ENCODE results near the gene TTC23. TPM values are rescaled to one million over a fixed set of nuclear protein-coding genes. Genes with fewer than 3 reads are reported as not detected.
"Not testable (repeated sequence)": the region's sequence is repeated elsewhere in the genome, so short reads cannot be mapped to it uniquely, and the experiment has no call there.

The TTC23 gene
- polyA plus RNA-seq, 12 donors: 16.0 to 27.9 (median 20.8) TPM; not detected in 1

DNA sequence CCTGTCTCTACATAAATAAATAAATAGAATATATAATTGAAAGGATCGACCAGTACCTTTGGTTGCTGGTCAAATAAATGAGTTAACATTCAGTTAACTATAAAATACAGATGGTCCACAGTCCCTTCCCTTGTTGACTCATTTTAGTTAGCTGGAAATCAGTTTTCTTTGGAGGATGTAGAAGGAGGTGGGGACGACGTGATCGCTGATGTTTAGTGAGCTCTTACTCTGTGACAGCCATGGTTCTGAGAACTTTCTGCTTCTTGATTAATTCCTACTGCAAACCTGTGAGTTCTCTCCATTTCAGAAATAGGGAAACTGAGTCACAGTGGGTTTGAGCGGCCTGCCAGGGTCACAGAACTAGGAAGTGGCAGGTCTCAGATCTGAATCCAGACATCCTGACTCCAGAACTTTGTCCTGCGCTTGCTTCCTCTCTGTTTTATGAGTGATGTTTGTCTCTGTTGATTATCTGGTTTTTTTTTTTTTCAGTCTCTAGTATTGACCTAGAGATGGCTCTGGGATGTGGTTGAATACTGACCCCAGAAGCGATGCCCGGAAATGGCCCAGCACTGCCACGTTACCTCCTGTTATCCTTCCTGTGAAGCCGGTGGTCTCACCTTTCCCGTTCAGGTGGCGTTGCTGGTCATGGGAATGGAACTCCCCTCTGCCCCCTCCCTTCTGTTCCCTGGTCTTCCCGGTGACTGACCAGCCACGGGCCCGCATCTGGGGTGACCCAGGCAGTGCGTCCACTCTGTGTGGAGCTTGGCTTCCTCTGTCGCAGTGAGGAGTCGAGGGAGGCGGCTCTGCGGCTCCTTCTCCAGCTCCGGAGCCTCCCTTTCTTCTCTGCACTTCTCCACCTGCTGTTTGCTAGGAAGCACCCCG, 126.3 kb downstream of the TTC23 start:
- DNase-seq: no peak

DNA sequence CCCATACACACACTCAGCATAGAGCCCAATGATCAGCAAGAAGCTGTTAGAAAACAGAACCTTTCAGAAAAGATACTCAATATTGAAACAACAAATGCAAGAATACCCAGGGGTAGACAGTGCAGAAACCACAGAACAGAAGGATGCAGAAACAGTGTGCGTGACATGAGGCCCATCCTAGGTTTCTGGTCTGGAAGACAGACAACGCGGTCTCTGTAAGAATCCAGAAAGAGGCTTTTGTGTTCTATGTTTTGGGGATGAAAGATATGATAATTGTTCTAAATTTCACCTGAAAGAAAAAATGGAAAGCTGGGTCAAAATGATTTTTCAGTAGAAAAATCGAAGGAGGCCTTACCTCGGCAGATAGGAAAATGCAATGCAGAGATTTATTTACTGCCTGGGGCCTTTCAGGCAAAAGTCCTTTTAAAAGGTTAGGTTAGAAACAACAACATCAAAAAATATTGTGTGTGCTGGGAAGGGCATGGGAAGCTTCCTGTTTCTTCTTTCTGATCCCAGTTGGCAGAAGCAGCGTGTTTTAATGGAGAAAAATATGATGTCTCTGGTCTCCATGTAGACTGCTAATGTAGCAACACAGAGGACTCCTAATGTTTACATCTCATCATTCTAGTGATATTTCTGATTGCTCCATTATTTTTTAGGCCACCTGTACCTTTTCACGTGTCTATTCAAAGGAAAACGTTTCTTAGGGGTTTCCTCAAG, 127.5 kb downstream of the TTC23 start:
- no peak for DNase-seq

DNA sequence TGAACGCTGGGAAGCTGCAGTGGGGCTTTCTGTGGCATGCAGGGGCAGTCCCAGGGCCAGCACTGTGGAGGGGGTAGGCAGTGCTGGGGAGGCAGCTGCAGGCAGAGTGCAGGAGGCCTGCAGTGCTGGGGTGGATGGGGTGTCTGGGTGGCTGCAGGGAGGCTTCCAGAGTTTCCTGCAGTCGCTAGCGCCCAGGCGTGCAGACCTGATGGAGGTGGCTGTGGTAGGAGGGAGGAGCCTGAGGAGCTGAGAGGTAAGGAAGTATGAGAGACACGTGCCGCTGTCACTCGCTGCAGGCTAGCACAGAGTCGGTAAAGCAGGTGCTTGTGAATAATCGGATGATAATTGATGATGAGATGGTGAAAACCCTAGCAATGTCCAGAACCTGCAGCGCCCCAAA, 128.2 kb downstream of the TTC23 start:
- DNase-seq: no peak

DNA sequence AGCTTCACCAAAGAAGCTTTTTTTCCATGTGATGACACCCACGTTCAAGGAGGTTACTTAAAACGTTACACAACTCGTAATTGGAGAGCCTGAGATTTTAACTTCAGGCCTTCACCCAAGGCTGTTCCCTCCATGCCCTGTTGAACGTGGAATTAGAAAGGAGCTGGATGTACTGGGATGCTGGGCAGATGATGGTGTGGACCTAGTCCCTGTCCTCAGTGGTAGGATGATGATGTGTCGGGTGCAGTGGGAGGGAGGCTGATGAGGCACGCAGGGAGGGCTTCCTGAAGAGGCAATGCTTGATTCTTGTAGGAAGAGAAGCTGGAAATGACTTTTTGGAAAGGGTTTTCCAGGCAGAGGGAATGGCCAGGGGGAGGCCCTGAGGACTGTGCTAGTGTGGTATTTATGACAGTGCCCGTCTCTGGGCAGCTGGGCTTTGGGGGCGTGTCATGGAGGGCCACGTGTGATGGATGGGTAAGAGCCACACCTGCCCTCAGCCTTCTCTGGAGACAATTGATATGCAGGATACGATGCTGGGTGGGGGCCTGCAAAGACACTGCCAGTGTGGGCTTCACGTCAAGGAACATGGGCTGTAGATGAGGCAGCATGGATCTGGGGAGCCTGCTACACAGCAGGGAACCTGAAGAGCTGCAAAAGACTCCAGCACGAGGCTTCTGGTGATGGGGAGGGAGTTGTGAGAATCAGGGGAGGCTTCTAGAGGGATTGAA, 129.2 kb downstream of the TTC23 start:
- no peak for DNase-seq

DNA sequence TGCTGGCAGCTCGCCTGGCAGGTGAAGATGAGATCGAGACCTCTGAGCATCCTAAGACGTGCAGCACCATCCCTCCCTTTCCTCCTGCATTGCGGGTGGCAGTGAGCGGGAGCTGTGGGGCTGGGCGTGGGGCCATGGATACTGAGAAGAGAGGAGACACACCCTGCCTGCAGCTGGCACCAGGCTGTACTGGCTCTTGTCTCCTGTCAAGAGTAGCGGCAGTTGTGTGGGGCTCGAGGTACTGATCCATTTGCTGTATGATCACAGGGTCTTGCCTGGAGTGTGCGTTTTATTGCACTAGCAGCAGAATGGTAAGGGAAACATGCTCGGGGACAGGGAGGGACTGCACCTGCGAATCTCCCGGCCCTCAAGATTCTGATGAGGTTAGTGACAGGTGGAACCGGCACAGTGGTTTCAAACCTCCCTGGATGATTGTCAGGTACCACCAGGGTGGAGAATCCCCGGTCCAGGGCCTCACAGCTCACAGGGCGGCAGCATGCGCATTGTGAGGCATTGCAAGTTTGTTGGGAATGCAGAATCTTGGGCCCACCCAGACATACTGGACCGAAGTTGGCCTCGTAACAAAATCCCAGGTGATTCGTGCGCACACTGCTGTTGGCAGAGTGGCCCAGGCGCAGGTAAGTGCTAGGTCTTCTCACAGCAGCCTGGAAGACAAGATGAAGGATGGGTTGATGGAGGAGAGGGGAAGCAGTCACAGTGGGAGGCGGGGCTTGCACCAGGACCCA, 130.4 kb downstream of the TTC23 start:
- DNase-seq: no peak

DNA sequence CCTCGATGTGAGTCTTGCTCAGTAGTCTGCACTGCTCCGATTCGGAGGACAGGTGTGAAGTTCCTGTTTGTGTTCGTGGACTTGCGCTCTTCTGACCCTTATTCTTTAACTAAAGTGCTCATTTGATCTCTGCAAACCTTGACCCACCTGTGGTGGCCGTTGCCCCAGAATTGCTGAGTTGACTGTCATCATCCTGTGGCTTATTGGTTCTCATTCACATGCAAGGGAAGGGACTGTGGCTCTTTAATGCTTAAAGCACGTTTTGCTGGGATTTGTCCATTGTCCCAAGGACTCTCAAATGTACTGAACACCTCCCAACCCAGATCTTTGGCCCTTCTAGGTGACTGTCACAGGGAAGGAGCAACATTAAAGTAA, 131.1 kb downstream of the TTC23 start:
- no peak for DNase-seq

DNA sequence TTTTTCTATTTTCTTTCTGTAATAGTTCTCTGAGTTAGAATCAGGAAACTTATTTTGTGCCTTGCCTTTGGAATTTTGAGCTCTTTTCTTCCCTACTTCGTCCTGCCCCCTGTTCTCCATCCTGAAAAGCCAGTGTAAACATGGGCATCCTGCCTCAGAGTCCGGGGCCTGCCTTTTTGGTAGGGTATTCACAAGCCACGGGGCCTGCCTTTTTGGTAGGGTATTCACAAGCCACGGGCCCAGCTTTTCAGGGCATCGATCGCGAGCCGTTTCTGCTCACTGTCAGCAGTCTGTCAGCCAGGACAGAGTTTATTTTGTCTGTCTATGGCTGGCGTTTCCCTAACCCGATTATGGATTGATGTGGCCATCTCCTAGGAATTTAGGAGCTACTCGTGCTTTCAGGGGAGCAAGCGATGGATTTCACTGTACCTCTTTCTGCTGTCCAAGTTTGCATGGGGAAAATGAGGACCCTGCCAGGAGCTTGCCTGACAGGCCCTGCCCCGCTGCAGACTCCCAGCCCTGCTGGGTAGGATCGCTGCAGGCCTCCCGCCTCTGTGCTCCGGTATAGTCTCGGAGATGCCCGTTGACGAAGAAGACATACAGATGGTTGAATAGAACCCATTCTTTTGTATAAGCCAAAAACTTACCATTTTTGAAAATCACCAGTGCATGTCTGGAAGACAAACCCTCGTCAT, 131.7 kb downstream of the TTC23 start:
- DNase-seq: no peak

DNA sequence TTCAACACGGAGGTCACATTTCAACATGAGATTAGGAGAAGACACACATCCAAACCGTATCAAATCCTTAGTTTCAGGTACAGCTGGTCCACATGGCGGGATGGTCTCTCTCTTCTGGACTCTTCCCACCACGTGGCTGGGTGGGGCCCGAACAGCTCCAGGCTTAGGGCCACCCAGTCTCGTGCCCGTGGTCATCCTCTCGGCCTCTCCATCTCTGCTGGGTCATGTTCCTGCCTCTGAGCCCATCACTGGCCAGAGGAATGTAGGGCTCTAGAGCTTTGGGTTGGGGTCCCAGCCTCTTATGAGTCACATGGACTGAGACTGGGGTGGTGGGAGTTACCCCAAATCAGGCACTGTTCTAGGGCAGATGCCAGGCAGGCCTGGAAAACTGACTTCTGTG, 132.3 kb downstream of the TTC23 start:
- DNase-seq: no peak

DNA sequence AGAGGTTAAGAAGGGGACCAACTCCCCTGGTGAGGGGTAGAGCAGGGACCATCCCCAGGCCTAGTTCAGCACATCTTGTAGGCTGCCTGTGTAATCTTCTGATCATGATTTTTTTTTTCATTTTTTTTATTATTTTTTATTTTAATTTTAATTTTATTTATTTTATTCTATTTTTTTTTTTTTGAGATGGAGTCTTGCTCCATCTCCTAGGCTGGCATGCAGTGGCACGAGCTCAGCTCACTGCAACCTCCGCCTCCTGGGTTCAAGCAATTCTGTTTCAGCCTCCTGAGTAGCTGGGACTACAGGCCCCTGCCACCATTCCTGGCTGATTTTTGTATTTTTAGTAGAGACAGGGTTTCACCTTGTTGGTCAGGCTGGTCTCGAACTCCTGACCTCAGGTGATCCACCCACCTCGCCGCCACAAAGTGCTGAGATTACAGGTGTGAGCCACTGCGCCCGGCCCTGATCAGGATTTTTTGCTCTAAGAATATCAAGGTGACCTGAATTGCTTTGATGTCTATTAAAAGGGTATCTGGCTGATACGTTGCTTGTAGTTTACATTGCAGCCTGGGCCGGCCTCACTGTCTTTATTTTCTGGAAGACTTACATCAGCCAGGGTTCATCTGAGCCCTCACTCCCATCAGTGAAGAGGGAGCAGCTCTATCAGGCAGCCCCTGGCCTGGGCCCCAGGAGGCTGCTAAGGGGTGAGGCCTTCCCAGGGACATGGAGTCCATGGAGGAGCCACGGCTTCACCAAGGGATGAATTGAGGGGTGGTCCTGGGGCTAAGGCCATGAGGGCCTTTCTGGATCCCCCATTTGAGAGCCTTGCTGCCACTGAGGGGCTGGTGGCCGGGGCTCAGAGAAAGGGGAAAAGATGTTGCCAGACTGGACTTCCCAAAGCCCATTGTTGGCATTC, 133.8 kb downstream of the TTC23 start:
- no peak for DNase-seq

DNA sequence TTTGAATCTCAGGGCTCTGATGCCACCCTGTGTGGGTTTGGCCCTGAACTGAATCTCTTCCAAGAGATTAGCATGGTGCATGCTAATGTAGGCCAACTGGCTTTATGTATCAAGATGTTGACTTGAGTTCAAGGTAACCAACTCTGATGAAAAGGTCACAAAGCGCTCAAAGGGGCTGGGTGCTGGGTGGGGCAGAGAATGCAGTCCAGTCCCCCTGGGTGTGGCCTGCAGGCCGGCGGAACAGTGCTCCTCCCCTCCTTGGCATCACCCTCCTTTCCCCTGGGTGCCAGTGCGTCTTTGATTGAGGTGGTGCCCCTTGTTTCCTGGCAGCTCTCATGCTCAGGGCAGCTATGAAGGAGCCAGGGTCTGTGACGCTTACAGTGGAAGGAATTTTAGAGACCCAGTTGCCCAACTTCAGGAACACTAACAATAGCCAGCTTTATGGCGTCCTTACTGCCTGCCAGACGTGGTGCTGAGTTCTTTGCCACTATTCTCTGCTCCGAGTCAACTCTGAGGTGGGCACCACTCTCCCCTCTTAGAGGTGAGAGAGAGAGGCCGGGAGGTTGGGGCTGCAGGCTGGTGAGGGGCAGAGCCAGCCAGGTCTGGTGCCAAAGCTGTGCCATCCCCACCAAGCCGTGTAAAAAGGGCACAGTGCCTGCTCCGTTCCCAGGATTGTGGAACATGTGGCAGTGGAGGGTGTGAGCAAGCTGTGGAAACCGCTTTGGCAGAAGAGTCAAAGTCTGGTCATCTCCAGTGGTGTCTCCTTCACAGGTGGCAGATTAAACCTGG, 134.7 kb downstream of the TTC23 start:
- DNase-seq: no peak

DNA sequence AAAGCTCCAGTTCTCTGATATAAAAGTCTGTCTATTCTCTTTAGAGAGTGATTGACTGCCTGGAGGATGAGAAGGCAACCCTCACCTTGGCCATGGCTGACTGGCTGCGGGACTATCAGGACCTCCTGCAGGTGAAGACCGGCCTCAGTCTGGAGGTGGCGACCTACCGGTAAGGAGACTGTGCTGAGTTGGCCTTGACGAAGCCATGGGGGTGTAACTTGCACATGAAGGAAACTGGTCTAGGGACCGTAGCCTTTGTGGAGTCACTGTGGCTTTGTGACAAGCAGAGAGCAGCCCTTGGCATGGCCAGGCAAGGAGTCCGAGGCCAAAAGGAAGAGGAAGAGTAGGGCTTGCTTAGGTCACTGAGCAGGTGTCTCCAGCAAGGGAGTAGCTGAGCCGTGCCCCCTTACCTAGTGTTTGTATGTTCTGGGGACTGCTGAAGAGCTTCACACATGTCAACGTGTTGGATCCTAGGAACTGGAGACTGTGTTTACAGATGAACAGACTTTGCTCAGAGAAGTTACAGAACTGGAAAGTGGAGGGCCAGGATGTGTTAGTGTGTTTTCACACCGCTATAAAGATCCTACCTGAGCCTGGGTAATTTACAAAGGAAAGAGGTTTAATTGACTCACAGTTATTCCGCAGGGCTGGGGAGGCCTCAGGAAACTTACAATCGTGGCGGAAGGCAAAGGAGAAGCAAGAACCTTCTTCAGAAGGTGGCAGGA, 135.7 kb downstream of the TTC23 start:
- no peak for DNase-seq

DNA sequence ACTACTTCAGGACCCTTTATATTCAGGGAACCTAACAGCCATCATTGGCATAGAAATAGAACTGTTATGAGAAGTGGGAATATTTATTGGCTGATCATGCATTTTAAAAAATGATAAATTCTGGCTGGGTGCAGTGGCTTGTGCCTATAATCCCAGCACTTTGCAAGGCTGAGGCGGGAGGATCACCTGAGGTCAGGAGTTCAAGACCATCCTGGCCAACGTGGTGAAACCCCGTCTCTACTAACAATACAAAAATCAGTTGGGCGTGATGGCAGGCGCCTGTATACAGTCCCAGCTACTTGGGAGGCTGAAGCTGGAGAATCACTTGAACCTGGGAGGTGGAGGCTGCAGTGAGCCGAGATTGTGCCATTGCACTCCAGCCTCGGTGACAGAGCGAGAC, 137.7 kb downstream of the TTC23 start:
- DNase-seq: not testable (repeated sequence)

DNA sequence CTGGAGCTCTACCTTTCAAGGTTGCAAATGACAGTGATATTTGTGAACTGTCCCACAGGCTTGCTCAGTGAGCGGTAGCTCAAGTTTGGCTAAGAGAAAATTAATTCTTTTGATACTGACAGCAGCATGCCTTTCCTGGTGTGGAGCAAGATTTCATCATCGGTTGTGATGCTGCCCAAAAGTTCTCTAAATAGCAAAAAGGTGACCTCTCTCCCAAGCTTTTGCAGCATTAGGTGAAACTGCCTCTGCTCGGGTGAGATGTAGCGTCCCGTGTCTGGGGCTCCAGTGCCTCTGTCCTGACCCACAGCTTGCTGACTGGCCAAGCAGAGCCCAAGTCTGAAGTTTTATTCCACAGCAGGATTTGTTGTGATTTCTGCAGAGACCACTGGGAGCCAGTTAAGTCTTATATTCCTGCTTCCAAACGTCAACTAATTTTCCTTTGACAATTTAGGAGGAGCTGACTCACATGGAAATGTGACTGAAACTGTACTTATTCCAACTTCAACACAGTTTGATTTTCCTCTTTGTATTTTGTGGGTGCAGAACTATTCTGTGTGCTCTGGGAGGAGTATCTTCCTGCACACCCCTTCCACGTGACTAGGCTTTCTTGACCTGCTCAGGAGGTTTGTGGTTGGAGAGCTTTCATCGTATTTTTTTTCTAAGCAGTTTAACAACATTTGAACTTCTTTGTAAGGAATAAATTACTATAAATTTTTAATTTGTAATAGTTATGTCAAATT, 138.6 kb downstream of the TTC23 start:
- no peak for DNase-seq

DNA sequence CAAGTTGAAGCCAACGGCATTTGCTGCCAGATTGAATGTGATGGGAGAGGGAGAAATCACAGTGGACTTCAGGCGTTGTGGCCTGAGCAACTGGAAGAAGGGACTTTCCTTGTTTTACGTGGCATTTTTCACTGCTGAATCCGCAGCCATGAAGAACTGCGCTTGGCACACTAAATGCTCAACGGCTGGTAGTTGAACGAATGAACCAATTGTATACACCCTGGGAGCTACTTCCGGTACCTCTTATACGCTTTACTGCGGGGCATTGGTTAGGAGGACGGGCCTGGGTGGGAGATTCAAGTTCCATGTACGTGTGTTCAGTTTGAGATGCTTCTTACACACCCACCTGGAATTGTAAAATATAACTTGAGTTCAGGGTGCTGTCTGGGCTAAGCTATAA, 139.3 kb downstream of the TTC23 start:
- DNase-seq: no peak

DNA sequence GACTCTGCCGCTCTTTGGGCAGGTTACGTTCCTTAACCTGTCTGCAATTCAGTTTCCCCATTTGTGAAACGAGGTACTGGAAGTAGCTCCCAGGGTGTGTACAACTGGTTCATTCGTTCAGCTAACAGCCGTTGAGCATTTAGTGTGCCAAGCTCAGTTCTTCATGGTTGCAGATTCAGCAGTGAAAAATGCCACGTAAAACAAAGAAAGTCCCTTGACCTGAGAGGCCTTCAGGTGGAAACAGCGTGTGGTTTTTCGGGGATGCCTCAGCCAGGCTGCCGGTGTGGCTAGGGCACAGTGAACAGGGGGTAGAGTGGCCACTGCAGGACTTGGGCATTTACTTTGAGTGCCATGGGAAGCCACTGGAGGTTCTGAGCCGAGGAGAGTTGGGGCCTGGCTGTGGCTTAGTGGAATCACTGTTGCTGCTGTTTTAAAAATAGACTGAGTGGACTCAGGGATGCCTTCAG, 139.8 kb downstream of the TTC23 start:
- DNase-seq: no peak

DNA sequence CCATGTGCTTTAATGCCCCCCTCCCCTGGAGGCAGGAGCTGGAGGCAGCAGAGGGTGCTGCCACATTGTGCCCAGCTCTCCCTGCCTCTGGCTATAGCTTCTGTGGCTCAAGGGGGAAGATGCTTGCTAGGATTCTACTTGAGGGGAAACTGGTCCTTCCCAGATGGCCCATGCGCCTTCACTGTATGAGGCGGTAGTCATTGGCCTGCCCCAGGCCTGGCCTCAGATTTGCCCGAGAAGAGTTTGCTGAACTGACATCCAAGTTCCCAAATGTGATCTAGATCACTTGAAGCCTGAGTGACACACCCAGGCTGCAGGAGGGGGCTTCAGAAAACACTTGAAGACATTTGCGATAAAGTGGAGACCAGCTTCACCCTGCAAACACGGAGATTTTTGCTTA, 140.4 kb downstream of the TTC23 start:
- DNase-seq: no peak

DNA sequence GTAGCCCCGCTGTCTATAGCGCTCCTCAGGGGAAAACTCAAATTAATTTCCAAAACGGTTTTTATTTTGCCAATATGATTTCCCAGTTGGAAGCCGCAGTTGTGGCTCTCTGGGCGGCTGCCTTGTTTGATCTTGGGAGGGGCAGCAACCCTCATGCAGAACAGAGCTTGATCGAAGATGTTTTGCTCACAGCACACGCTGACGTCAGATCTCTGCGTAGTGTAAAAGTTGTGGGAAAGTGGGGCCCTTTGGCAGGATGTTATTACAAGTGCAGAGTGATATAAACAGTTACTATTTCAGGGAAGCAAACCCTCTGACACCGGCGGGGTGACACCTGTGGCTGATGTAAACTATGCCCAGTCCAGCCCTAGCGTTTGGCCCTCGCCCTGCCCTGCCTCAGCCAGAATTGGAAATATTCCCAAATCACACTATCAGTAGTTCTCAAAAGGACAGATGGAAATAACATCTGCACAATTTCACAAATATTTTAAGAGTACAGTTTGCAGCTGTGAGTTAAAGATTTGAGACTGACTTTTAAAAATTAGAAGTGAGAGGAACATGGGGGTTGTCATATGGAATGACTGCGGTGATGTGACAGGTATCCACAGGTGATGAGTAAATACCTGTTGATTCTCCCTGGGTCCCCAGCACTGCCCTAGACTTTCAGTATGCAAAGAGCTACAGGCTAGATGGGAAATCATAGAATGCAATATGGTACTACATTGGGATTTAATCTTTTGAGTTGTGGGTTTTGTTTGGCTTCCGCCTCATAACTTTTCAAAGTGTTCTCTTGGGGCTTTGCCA, 142.8 kb downstream of the TTC23 start:
- no peak for DNase-seq
